Sciatic nerve (tissue), 2 donors: ENCODE results near the gene BOC. TPM values are rescaled to one million over a fixed set of nuclear protein-coding genes. Genes with fewer than 3 reads are reported as not detected.

Source experiments
- ATAC-seq: fragments of 200-7000 bp; cut with Tn5 transposase; one replicate; pipeline ENCODE4 v1.9.1; 2020; ENCODE audit warnings: mild to moderate bottlenecking, moderate library complexity
- DNase-seq: peaks from one replicate; pipeline ENCODE4 v3.0.0-alpha.2; 2020; ENCODE audit warnings: low spot score
- intact Hi-C: fragments of 100-400 bp; cut with DNase I; formaldehyde crosslinking; loops from one replicate; pipeline ENCODE4 v1.14.2; 2022
- total RNA-seq: library from RNA; stranded (reverse); fragmentation: NEBNext Ultra II Directional; extraction: Animal tissue kit (Norgen Biotek cat#: 25700); gene quantifications from one replicate; pipeline ENCODE4 v1.2.1, GENCODE V29; 2021
- donor health status: DM: no; HTN: no; CAD: no.
- donor health status: DM: no; HTN: no; CAD: no.

BOC gene
- total RNA-seq, 1 donor from 2014 or later: 114 TPM

GRCh38 chr3:113292933-113293332 lies 81.6 kb downstream of the BOC start:
- no peak for ATAC-seq
- intact Hi-C loops: no loop called here
- no peak for DNase-seq

- ATAC-seq: no peak
- intact Hi-C loops: no loop called here
These were observed 82.0 kb downstream of the BOC start for GRCh38 chr3:113293348-113293747.

GRCh38 chr3:113295463-113295862 lies 84.1 kb downstream of the BOC start:
- intact Hi-C loops: no loop called here
- ATAC-seq (no peak), DNase-seq (no peak)

More at GRCh38 chr3:113293348-113293747, 82.0 kb downstream of the BOC start:
- DNase-seq: no peak

GRCh38 chr3:113297287-113297686 lies 85.9 kb downstream of the BOC start:
- intact Hi-C loops: no loop called here
- no peak for ATAC-seq
- no peak for DNase-seq

GRCh38 chr3:113297841-113298240 lies 86.5 kb downstream of the BOC start:
- DNase-seq (no peak), ATAC-seq (no peak)
- intact Hi-C loops: no loop called here

GRCh38 chr3:113300596-113300995 lies 89.2 kb downstream of the BOC start:
- no peak for ATAC-seq
- no peak for DNase-seq
- intact Hi-C loops: no loop called here

- no peak for DNase-seq
- intact Hi-C loops: no loop called here
- no peak for ATAC-seq
These were observed 92.7 kb downstream of the BOC start for GRCh38 chr3:113304102-113304501.

GRCh38 chr3:113304856-113305540 lies 93.6 kb downstream of the BOC start:
- ATAC-seq: no peak
- no peak for DNase-seq
- intact Hi-C loops: no loop called here

GRCh38 chr3:113310960-113311359 lies 99.6 kb downstream of the BOC start:
- intact Hi-C loops: no loop called here
- no peak for DNase-seq
- ATAC-seq: no peak

GRCh38 chr3:113312416-113312815 lies 101.1 kb downstream of the BOC start:
- intact Hi-C loops: no loop called here
- no peak for ATAC-seq
- no peak for DNase-seq

GRCh38 chr3:113314923-113315322 lies 103.6 kb downstream of the BOC start:
- DNase-seq (no peak), ATAC-seq (no peak)
- intact Hi-C loops: no loop called here

GRCh38 chr3:113329757-113330156 lies 118.4 kb downstream of the BOC start:
- intact Hi-C loops: no loop called here
- ATAC-seq (no peak), DNase-seq (no peak)

- ATAC-seq (no peak), DNase-seq (no peak)
- intact Hi-C loops: no loop called here
These were observed 119.4 kb downstream of the BOC start for GRCh38 chr3:113330742-113331141.

GRCh38 chr3:113331187-113331586 lies 119.8 kb downstream of the BOC start:
- intact Hi-C loops: no loop called here
- no peak for ATAC-seq
- DNase-seq: no peak

Other genes starting within 250 kb of the BOC start
- gene CD200R1, start 236.5 kb upstream of the BOC start, total RNA-seq: 3.2 TPM
- gene GTPBP8, start 220.6 kb upstream of the BOC start, total RNA-seq: 11.4 TPM
- gene CFAP44, start 229.9 kb downstream of the BOC start, total RNA-seq: 14.1 TPM